ENCODE measurements around the gene PSME1. TPM values are rescaled to one million over a fixed set of nuclear protein-coding genes. Genes with fewer than 3 reads are reported as not detected.

The PSME1 gene
- total RNA-seq, 4 donors from 2014 or later = 81.0 to 175 (median 131) TPM

DNA sequence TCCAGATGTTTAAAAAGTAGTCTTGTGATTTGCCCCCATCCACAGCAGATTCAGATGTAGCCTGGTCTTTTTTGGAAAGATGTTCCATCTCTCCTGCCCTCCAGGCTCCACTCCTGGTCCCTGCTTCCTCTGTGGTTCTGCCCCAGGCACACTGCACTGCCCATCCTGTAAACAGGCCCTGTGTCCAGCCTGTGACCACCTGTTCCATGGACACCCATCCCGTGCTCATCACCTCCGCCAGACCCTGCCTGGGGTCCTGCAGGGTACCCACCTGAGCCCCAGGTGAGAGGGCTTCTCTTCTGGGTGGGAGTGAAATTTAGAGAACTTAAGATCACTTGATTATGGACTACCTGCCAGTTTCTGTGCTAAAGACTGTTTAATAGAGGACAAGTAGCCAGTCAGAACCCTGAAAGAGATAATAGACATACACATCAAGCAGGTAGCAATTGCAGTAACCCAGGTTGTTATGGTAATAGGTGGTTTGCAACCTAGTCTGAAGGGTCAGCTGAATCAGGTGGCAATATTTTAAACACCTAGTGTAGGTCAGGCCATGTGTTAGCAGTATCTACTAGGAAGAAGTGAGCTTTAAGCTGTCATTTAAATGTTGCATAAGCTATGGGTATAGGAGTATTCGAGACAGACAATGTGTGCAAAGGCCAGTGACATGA is 13.4 kb downstream of the PSME1 start:
- Histone ChIP-seq H3K4me3 (no peak overlapping the region), H3K27ac (no peak overlapping the region), H3K36me3 (no peaks in the 10 kb centered on the region), H3K9me3 (no peaks in the 10 kb centered on the region), H3K27me3 (no peaks in the 10 kb centered on the region), H3K4me1 (peaks cover 4 to 6% of the 10 kb centered on the region in 2 donors)
- TF ChIP-seq, protein P1, sequence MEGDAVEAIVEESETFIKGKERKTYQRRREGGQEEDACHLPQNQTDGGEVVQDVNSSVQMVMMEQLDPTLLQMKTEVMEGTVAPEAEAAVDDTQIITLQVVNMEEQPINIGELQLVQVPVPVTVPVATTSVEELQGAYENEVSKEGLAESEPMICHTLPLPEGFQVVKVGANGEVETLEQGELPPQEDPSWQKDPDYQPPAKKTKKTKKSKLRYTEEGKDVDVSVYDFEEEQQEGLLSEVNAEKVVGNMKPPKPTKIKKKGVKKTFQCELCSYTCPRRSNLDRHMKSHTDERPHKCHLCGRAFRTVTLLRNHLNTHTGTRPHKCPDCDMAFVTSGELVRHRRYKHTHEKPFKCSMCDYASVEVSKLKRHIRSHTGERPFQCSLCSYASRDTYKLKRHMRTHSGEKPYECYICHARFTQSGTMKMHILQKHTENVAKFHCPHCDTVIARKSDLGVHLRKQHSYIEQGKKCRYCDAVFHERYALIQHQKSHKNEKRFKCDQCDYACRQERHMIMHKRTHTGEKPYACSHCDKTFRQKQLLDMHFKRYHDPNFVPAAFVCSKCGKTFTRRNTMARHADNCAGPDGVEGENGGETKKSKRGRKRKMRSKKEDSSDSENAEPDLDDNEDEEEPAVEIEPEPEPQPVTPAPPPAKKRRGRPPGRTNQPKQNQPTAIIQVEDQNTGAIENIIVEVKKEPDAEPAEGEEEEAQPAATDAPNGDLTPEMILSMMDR (IDR thresholded peaks at IDR 0.05) = no peak
- no peak for TF ChIP-seq POLR2A (IDR thresholded peaks at IDR 0.05)
- no peak for DNase-seq
- intact Hi-C loops (cut with DNase I; ENCODE audit: low total_unique reads) = no loop called here

GRCh38 chr14:24150061-24150460 is 14.1 kb downstream of the PSME1 start:
- Histone ChIP-seq H3K4me1 (peaks cover 4 to 6% of the 10 kb centered on the region in 2 donors), H3K4me3 (no peak overlapping the region), H3K9me3 (no peaks in the 10 kb centered on the region), H3K27ac (no peak overlapping the region), H3K36me3 (no peaks in the 10 kb centered on the region), H3K27me3 (no peaks in the 10 kb centered on the region)
- DNase-seq = no peak
- no peak for TF ChIP-seq POLR2A (IDR thresholded peaks at IDR 0.05)
- TF ChIP-seq, protein P1 (IDR thresholded peaks at IDR 0.05) = no peak
- intact Hi-C loops (cut with DNase I; ENCODE audit: low total_unique reads) = no loop called here

- Histone ChIP-seq H3K27ac (no peak overlapping the region), H3K4me1 (peaks cover 4 to 6% of the 10 kb centered on the region in 2 donors), H3K36me3 (no peaks in the 10 kb centered on the region), H3K9me3 (no peaks in the 10 kb centered on the region), H3K4me3 (no peak overlapping the region), H3K27me3 (no peaks in the 10 kb centered on the region)
- intact Hi-C loops (cut with DNase I; ENCODE audit: low total_unique reads) = no loop called here
- TF ChIP-seq POLR2A (IDR thresholded peaks at IDR 0.05) = no peak
- TF ChIP-seq, protein P1 (IDR thresholded peaks at IDR 0.05) = no peak
- DNase-seq = no peak
Measured at GRCh38 chr14:24150567-24150966, 14.6 kb downstream of the PSME1 start.

GRCh38 chr14:24150993-24151392 is 15.0 kb downstream of the PSME1 start:
- Histone ChIP-seq H3K4me3 (no peak overlapping the region), H3K27ac (no peak overlapping the region), H3K4me1 (peaks cover 4 to 6% of the 10 kb centered on the region in 2 donors), H3K36me3 (no peaks in the 10 kb centered on the region), H3K27me3 (no peaks in the 10 kb centered on the region), H3K9me3 (no peaks in the 10 kb centered on the region)
- DNase-seq = no peak
- intact Hi-C loops (cut with DNase I; ENCODE audit: low total_unique reads) = no loop called here
- TF ChIP-seq POLR2A (IDR thresholded peaks at IDR 0.05) = no peak

- H3K27me3 ChIP-seq = no peaks in the 10 kb centered on the region
- peaks cover 4 to 6% of the 10 kb centered on the region in 2 donors for H3K4me1 ChIP-seq
- no peaks in the 10 kb centered on the region for H3K36me3 ChIP-seq
- H3K9me3 ChIP-seq = no peaks in the 10 kb centered on the region
- no peak overlapping the region for H3K27ac ChIP-seq
- intact Hi-C loops (cut with DNase I; ENCODE audit: low total_unique reads) = no loop called here
- DNase-seq = no peak
- no peak overlapping the region for H3K4me3 ChIP-seq
- TF ChIP-seq, protein P1 (IDR thresholded peaks at IDR 0.05) = no peak
- no peak for TF ChIP-seq POLR2A (IDR thresholded peaks at IDR 0.05)
Measured at GRCh38 chr14:24151404-24152080, 15.5 kb downstream of the PSME1 start.
